ENCODE measurements around the gene PGM5.

Gene PGM5

DNA sequence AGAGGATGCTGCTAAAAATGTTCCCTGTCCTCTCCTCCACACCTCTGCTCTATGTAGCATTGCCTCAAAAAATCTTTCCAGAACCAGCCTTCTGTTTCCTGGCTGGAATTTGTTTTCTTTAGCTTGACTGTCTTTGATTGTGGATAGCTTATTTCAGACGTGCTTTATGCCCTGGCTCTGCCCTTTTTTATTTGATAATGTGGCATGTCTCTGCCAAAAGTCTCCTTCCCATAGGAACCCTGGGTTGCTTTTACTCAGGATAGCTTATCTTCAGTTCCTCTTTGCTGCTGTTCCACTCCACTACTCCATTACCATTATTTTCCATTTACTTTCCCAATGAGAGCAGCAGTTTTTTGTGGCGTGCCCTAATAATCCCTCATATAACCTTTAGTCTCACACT, 185.2 kb downstream of the PGM5 start:
- Histone ChIP-seq H3K9me3 (ENCODE audit: insufficient read depth, low read depth, low read length) (no peaks in the 10 kb centered on the region), H3K79me2 (ENCODE audit: insufficient read depth, low read length) (no peaks in the 10 kb centered on the region), H4K20me1 (ENCODE audit: insufficient read depth, low read length, poor library complexity, severe bottlenecking) (no peaks in the 10 kb centered on the region), H3K9me2 (replicated peaks; ENCODE audit: low read depth, low read length) (no peaks in the 10 kb centered on the region), H3K4me1 (ENCODE audit: insufficient read depth, low read length, poor library complexity, severe bottlenecking) (no peaks in the 10 kb centered on the region), H2AFZ (ENCODE audit: low read length) (no peak overlapping the region), H3K27me3 (ENCODE audit: insufficient read depth, low read length, poor library complexity, severe bottlenecking) (no peaks in the 10 kb centered on the region), H3K36me3 (ENCODE audit: insufficient read depth, low read length) (no peaks in the 10 kb centered on the region), H3F3A (ENCODE audit: low read depth) (no peaks in the 10 kb centered on the region), H3K4me2 (ENCODE audit: low read depth, low read length, poor library complexity, severe bottlenecking) (no peak overlapping the region), H3K4me3 (ENCODE audit: low read length, poor library complexity, severe bottlenecking) (no peak overlapping the region), H3K9ac (ENCODE audit: low read depth, low read length, poor library complexity, severe bottlenecking) (no peak overlapping the region)
- no peak for TF ChIP-seq EZH2phosphoT487 (IDR thresholded peaks at IDR 0.05; ENCODE audit: borderline replicate concordance)

DNA sequence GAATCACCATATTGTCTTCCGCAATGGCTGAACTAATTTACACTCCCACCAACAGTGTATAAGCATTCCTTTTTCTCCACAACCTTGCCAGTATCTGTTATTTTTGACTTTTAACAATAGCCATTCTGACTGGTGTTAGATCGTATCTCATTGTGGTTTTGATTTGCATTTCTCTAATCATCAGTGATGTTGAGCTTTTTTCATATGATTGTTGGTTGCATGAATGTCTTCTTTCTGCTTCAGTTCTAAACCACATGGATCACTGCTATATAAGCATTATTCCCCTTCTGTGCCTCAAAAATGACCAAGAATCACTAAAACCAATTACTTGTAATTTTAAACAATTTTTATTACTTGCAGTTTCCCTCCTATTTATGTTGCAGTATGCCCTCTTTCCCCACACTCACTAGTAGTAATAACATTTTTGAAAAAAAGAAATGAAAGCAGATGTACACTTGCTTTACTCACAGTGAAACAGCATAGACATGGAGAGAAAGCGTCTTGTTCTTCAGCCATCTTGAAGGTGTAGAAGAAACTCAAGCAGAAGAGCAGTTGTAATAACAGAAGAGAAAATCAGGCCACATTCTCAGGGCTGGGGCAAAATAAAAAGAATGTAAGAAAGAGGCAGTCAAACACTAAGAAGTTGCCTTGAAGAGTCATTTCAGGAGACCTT, 188.8 kb downstream of the PGM5 start:
- no peak overlapping the region for H3K4me2 ChIP-seq (ENCODE audit: low read depth, low read length, poor library complexity, severe bottlenecking)

DNA sequence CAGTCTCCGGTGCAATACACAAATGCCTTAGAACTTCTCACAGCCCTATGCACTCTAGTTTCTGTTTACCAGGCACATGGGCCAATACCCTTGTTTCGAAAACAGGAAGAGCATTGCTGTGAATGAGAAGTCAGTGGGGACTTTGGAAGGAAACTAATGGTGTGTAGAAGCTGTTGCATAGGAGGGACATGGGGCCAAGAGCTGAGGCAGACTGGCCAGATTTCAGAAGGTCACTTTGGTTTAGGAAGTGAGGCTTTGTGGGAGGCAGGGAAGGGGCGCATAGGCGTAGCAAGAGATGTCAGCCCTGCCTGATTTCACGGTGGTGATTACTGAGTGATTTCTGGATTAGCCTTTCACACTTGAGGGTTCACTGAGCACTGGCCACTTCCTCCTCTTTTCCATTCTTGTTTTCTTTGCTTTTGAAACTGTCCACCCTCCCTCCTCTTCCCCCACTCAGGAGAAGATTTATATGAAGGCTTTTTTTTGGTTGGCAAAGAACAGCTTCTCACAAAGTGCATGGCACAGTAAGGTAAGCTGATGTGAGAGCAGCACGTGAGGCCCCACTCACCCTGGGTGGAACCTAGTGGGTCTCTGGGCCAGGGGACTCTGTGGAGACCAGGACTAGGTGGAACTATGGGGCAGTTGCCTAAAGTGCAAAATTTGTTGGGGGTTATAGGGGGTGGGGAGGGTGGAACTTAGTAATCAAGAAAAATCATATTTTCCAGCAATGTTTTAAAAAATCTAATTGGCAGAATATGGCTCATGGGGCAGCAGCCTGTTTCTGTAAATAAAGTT, 190.4 kb downstream of the PGM5 start:
- Histone ChIP-seq H4K20me1 (ENCODE audit: insufficient read depth, low read length, poor library complexity, severe bottlenecking) (no peaks in the 10 kb centered on the region), H3K9me3 (ENCODE audit: insufficient read depth, low read depth, low read length) (no peaks in the 10 kb centered on the region), H3K4me2 (ENCODE audit: low read depth, low read length, poor library complexity, severe bottlenecking) (no peak overlapping the region), H3K9ac (ENCODE audit: low read depth, low read length, poor library complexity, severe bottlenecking) (no peak overlapping the region), H3K4me1 (ENCODE audit: insufficient read depth, low read length, poor library complexity, severe bottlenecking) (no peaks in the 10 kb centered on the region), H3K4me3 (ENCODE audit: low read length, poor library complexity, severe bottlenecking) (no peak overlapping the region), H3K9me2 (replicated peaks; ENCODE audit: low read depth, low read length) (no peaks in the 10 kb centered on the region), H2AFZ (ENCODE audit: low read length) (peak overlapping the region; percentile 58), H3K36me3 (ENCODE audit: insufficient read depth, low read length) (no peaks in the 10 kb centered on the region), H3K27me3 (ENCODE audit: insufficient read depth, low read length, poor library complexity, severe bottlenecking) (no peaks in the 10 kb centered on the region), H3F3A (ENCODE audit: low read depth) (no peaks in the 10 kb centered on the region), H3K79me2 (ENCODE audit: insufficient read depth, low read length) (no peaks in the 10 kb centered on the region)
- TF ChIP-seq EZH2phosphoT487 (IDR thresholded peaks at IDR 0.05; ENCODE audit: borderline replicate concordance): no peak
- TF ChIP-seq, protein P1, sequence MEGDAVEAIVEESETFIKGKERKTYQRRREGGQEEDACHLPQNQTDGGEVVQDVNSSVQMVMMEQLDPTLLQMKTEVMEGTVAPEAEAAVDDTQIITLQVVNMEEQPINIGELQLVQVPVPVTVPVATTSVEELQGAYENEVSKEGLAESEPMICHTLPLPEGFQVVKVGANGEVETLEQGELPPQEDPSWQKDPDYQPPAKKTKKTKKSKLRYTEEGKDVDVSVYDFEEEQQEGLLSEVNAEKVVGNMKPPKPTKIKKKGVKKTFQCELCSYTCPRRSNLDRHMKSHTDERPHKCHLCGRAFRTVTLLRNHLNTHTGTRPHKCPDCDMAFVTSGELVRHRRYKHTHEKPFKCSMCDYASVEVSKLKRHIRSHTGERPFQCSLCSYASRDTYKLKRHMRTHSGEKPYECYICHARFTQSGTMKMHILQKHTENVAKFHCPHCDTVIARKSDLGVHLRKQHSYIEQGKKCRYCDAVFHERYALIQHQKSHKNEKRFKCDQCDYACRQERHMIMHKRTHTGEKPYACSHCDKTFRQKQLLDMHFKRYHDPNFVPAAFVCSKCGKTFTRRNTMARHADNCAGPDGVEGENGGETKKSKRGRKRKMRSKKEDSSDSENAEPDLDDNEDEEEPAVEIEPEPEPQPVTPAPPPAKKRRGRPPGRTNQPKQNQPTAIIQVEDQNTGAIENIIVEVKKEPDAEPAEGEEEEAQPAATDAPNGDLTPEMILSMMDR (conservative IDR thresholded peaks at IDR 0.05; ENCODE audit: low read length): no peak

More for the DNA sequence above, 188.8 kb downstream of the PGM5 start:
- Histone ChIP-seq H3K36me3 (ENCODE audit: insufficient read depth, low read length) (no peaks in the 10 kb centered on the region), H3K9me3 (ENCODE audit: insufficient read depth, low read depth, low read length) (no peaks in the 10 kb centered on the region), H3K9ac (ENCODE audit: low read depth, low read length, poor library complexity, severe bottlenecking) (no peak overlapping the region), H2AFZ (ENCODE audit: low read length) (no peak overlapping the region), H3K4me1 (ENCODE audit: insufficient read depth, low read length, poor library complexity, severe bottlenecking) (no peaks in the 10 kb centered on the region), H3K79me2 (ENCODE audit: insufficient read depth, low read length) (no peaks in the 10 kb centered on the region), H3K27me3 (ENCODE audit: insufficient read depth, low read length, poor library complexity, severe bottlenecking) (no peaks in the 10 kb centered on the region), H3K9me2 (replicated peaks; ENCODE audit: low read depth, low read length) (no peaks in the 10 kb centered on the region), H3F3A (ENCODE audit: low read depth) (no peaks in the 10 kb centered on the region), H4K20me1 (ENCODE audit: insufficient read depth, low read length, poor library complexity, severe bottlenecking) (no peaks in the 10 kb centered on the region), H3K4me3 (ENCODE audit: low read length, poor library complexity, severe bottlenecking) (no peak overlapping the region)
- TF ChIP-seq, protein P1 (conservative IDR thresholded peaks at IDR 0.05; ENCODE audit: low read length): no peak
- no peak for TF ChIP-seq EZH2phosphoT487 (IDR thresholded peaks at IDR 0.05; ENCODE audit: borderline replicate concordance)
